Stimulated activated CD8-positive, alpha-beta memory T cell treated with anti-CD3 and anti-CD28 coated beads, Interleukin-4, amount 100 ng/mL, for 1 hour (primary cell): Measurements from ENCODE around the gene SETBP1.
"Not testable (repeated sequence)": the region's sequence is repeated elsewhere in the genome, so short reads cannot be mapped to it uniquely, and the experiment has no call there.

ENCODE experiments used
- DNase-seq, 2 donors: peaks; one replicate each; pipeline ENCODE4 v3.0.0-alpha.2; 2020; ENCODE audit warnings: low read depth in 2 of 2, low spot score in 1 of 2

SETBP1 gene

DNA sequence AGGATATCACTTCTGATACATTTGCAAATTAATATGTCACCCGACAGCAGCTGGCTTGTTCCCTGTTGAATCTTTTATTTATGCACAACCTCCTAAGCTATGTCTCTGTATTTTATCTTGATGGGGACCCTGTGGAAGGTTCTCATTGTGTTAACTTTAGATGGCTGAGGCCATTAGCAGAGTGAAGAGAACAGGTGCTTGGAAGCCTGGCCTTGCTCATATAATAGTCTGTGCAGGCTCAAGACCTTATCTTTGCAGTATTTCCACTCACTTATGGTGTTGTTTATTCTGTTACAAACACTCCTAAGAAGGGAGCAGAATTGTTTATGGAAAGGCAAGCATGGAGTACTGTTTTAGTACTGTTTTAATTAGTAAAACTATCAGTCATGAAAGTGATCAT lies 107.6 kb downstream of the SETBP1 start:
- no peak for DNase-seq

GRCh38 chr18:44789710-44790109 lies 109.0 kb downstream of the SETBP1 start:
- DNase-seq, result no peak

- DNase-seq, result no peak
Observed at GRCh38 chr18:44790860-44791259, 110.2 kb downstream of the SETBP1 start.

DNA sequence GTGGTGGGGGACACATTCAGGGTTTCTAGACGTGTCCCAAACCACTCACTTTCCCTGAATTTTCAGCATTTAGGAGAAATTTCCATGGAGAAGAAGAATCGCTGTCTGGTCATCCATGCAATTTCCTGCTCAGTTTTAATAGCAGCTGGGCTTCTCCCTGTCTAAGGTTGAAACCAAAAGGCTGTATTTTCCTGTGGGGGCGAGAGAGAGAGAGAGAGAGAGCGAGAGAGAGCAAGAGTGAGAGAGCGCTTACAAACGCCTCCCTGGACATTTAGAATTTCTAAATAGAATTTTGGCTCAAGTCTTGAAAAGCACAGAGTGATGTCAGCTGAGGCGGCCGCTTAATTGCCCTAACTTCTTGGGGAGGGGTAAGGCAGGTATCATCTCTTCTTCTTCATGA lies 110.8 kb downstream of the SETBP1 start:
- DNase-seq, result no peak

GRCh38 chr18:44792456-44793061 lies 111.9 kb downstream of the SETBP1 start:
- no peak for DNase-seq

GRCh38 chr18:44793194-44793593 lies 112.5 kb downstream of the SETBP1 start:
- DNase-seq, result no peak

GRCh38 chr18:44793685-44794084 lies 113.0 kb downstream of the SETBP1 start:
- DNase-seq, result no peak

- DNase-seq, result no peak
Observed at GRCh38 chr18:44795241-44795640, 114.6 kb downstream of the SETBP1 start.

GRCh38 chr18:44796429-44797428 lies 116.0 kb downstream of the SETBP1 start:
- DNase-seq, result no peak

- DNase-seq, result no peak
Observed at GRCh38 chr18:44798433-44799048, 117.9 kb downstream of the SETBP1 start.

DNA sequence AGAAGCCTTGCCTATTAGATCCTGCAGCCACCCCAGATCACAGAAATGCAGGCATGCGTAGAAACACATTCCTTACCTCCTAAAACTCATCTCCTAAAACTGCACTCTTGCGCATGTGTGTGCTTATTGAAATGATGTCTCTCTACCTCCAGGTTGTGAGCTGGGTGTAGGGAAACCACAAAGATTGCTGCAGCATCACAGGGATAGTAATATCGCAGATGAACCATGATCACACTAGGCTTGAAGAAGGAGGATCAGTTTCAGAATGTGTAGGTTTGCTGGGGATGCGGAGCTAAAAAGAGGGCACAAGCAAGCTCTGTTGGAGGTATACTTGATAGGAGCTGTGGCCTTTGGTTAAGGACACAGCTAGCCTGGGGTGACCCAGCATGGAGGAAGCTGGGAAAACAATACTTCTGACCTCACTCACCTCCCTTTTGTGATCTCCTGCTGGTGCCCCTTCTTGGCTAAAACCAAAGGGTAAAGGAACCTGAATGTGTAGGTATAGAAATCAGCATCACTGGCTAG lies 118.8 kb downstream of the SETBP1 start:
- no peak for DNase-seq

DNA sequence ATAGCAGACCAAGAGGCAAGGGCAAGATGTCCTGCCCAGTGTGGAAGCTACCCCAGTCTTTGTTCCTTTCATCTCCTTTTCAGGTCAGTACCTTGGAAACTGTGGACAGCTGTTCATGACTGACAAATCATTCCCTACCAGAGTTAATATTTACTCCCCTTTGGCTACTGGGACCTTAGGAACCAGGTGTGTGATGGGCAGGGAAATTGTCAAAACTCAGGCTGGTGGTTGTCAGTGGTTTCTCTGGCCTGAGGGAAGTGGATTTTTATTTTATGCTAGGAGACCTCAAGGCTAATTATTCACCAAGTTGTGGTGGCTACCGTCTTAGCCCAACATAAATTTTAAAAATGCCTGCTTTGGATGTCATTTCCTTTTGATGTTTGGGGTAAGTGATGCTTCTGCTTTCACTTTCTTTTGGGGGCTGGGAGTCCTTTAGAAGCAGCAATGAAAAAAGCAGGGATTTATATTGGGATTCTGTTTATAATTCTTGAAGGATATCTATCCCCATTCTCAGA lies 119.3 kb downstream of the SETBP1 start:
- DNase-seq, result no peak

- not testable (repeated sequence) for DNase-seq
Observed at GRCh38 chr18:44800766-44801165, 120.1 kb downstream of the SETBP1 start.

DNA sequence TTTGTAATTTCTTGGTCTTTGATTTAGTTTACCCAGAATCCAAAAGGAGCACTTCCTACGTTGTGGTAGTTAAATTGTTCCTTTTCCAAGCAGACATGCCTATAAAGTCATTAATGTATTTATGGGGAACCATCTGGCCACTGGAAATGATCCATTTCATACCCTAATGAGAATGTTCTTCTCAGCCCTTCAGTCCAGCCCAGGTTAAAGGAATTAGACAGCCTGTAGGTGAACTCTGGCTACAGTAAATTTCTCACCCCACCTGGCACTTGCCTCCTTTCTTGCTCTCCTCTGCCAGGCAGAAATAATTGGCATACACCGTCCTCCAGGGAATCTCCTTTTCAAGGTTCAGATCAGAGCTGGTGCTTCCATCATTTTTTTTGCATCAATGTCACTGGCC lies 121.1 kb downstream of the SETBP1 start:
- DNase-seq, result no peak

GRCh38 chr18:44802508-44802907 lies 121.8 kb downstream of the SETBP1 start:
- DNase-seq, result no peak

DNA sequence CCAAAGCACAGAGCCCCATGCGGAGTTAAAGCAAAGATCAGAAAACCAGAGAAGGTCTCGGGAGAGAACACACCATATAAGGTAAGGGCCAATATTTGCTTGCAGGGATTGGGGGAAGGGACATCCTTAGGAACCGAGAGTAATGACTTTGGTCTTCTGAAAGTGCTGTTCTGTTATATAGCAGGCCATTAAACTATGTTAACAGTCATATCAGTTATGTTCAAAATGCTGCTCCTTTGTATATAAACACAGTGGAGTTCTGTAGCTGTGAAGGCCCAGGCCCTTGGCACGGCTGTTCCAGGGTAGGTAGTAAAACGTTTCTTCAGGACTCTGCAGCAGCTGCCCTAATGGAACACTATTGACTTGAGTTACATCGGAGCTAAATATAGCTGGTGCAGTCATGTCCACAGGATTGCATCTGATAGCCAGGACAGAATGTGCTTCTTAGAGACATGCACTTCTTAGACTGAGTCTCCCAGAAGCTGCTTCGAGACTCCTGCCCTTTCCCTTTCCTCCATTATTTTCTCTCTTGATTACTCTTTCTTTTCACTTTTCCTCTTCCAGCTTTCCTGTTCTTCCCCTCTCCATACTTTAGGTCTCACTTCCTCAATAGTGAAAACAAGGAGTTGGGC lies 122.4 kb downstream of the SETBP1 start:
- no peak for DNase-seq

DNA sequence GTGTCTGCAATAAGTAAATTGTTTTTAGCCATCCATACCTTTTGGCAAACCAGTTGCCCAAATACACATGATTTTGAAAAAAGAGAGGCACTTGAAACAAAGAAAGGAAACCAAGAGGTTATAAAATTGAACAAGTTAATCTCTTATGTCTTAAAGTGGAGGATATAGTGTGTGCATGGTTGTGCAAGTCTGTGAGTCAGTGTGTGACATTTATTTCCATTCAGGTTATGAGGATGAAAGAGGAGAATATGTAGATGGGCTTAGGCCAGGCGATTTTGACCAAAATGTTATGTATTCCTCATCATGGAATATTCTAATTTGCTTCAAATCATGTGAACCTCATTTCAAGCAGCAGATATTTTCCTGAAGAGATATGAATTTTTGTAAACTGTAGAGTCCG lies 123.3 kb downstream of the SETBP1 start:
- DNase-seq, result no peak

DNA sequence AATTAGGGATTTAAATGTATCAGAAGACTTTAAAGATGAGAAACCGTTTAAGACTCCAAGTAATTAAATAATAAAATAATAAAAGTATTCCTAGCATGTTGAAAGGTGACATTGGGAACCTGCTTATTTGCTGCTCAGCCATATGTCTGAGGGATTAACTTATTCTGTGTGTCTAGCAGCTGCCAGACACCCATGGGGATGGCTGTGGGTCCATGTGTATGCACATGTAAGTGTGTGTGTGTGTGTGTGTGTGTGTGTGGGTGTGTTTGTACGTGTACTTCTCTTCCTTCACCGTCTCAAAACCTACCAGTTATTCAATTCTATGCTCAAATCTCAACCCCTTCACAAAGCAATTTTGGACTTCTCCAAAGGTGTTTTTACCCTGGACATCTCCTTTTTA lies 124.5 kb downstream of the SETBP1 start:
- no peak for DNase-seq

GRCh38 chr18:44805643-44806042 lies 125.0 kb downstream of the SETBP1 start:
- no peak for DNase-seq

DNA sequence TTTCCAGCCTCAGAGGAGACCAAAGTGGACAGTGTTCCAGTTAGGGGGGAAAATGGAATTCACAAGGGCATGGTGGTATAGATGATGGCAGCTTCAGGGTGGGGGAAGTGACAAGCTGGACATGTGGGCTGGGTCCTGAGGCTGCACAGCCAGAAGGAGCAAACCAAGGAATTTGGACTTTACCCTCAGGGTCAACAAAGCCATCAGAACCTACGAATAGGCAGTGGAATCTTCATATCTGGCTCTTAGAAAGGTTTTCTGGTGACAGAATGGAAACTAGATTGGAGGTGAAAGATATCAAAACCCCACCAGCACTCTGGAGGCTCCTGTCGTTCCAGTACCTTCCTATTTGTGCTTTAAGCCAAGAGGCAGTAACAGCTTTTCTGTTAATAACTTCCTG lies 127.1 kb downstream of the SETBP1 start:
- no peak for DNase-seq

- DNase-seq, result no peak
Observed at GRCh38 chr18:44811572-44812125, 131.0 kb downstream of the SETBP1 start.
